RWPE1 (cell line): ENCODE measurements around the gene TMSB4X.
"Not testable (repeated sequence)": the region's sequence is repeated elsewhere in the genome, so short reads cannot be mapped to it uniquely, and the experiment has no call there.

ENCODE experiments used
- CTCF ChIA-PET: fragments of 350-600 bp; sonication (Branson Sonifier 250); formaldehyde crosslinking; extraction: SDS; loops from one replicate; lab custom pipeline; 2021; lab: Yijun Ruan, JAX
- POLR2A ChIA-PET: fragments of 400-600 bp; formaldehyde crosslinking; extraction: SDS; loops from one replicate; lab custom pipeline; 2020; ENCODE audit warnings: antibody characterized with exemption; ENCODE audit not compliant: low non-redundant PET; lab: Yijun Ruan, JAX
- DNase-seq: peaks from one replicate; pipeline ENCODE4 v3.0.0; 2012; ENCODE audit warnings: low spot score
- H3K27ac ChIP-seq: fragments of 450-650 bp; 2 replicates; pipeline ENCODE4 v1.5.1; 2017
- TF ChIP-seq, protein P1 (sequence below): fragments of 450-650 bp; conservative IDR thresholded peaks from 2 replicates; pipeline ENCODE4 v1.5.1; 2017; ENCODE audit warnings: low read depth, mild to moderate bottlenecking

Gene TMSB4X

DNA sequence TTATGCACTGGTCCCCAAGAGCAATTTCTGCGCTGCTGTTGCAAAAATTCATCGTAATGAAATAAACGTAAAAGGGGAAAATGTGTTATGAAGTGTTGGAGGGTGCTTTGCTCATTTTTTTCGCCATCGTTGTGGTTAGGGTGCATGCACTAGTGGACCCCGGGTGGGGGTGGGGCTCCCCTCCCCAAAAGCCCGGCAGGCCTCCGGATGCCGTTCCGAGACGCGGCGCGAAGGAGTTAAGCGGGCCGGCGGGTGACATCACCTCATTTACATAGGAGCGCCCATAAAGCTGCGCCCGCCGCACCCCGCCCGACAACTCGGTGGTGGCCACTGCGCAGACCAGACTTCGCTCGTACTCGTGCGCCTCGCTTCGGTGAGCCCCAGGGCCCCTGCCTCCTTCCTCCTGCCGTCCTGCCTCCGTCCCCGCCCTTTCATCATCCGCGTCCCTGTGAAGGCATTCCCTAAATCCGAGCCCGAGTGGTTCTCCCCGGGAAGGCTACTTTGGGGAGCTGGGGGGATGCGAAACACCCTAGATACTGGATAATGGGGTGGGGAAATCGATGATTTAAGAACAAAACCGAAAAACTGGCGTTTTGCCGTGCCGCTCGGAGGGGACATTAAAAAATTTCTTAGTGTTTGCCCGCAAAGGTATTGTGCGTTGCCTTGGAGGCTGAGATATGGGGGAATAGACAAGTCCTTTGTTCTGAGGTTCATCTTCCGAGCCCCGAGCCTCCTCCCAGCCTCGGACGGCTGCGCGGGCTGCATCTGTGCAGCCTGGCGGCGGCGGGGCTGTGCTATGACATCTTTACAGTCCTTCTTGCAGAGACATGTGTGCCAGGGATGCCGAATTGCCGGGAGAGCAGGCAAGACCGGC is at the start of gene TMSB4X:
TMSB4X (plus strand) TSS at position 315 of the 874 bp plus-strand sequence.
- H3K27ac ChIP-seq: peak within 1 kb of the TSS; percentile 95
- TF ChIP-seq, protein P1, sequence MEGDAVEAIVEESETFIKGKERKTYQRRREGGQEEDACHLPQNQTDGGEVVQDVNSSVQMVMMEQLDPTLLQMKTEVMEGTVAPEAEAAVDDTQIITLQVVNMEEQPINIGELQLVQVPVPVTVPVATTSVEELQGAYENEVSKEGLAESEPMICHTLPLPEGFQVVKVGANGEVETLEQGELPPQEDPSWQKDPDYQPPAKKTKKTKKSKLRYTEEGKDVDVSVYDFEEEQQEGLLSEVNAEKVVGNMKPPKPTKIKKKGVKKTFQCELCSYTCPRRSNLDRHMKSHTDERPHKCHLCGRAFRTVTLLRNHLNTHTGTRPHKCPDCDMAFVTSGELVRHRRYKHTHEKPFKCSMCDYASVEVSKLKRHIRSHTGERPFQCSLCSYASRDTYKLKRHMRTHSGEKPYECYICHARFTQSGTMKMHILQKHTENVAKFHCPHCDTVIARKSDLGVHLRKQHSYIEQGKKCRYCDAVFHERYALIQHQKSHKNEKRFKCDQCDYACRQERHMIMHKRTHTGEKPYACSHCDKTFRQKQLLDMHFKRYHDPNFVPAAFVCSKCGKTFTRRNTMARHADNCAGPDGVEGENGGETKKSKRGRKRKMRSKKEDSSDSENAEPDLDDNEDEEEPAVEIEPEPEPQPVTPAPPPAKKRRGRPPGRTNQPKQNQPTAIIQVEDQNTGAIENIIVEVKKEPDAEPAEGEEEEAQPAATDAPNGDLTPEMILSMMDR: no peak
- CTCF ChIA-PET: interaction anchor here (0.6 kb wide), 1 partner anchor 9 kb away, joined by 4 read pairs; no protein-coding TSS in a partner anchor
- POLR2A ChIA-PET: interaction anchor here (0.6 to 0.7 kb wide), 2 partner anchors 31 to 698 kb away, joined by 3 to 5 read pairs; no protein-coding TSS in a partner anchor
- DNase-seq: peak; percentile 69

DNA sequence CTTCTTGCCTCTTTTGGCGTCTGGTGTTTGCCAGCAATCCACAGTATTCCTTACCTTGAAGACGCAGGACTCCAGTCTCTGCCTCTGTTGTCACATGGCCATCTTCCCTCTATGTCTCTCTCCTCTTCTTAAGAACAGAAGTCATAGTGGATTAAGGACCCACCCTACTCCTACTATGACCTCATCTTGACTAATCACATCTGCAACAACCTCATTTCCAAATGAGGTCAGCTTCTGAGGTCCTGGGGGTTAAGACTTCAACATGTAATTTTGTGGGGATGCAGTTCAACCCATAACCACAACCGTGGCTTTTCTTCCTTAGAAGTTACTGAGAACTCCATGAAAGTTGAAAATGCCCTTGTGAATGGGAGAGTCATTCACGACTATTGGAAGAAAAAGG is 45.2 kb upstream of the TMSB4X start:
- no peak for DNase-seq

DNA sequence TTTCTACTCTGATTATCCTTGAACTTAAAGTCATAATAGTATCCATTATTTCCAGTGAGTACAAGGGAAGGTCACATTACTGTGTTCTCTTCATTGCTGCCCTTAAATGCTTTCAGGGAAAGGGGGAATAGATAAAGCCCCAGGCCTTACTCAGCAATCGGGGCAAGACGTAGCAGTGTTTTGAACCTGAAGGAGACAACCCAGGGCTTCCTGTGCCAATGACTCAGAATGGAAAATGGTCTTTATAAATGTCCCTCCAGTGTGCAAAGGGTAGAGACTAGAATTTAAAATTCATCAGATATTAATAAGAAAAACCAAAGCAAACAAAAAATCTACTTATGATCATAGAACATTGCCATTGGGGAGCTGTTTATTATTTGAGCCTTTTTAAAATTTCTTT is 44.8 kb upstream of the TMSB4X start:
- TF ChIP-seq, protein P1: no peak
- H3K27ac ChIP-seq: no peak overlapping the region
- POLR2A ChIA-PET: no interaction called here
- CTCF ChIA-PET: no interaction called here
- no peak for DNase-seq

More for the DNA sequence above, 45.2 kb upstream of the TMSB4X start:
- H3K27ac ChIP-seq: no peak overlapping the region
- TF ChIP-seq, protein P1: no peak
- ChIA-PET CTCF (no interaction called here), POLR2A (no interaction called here)

DNA sequence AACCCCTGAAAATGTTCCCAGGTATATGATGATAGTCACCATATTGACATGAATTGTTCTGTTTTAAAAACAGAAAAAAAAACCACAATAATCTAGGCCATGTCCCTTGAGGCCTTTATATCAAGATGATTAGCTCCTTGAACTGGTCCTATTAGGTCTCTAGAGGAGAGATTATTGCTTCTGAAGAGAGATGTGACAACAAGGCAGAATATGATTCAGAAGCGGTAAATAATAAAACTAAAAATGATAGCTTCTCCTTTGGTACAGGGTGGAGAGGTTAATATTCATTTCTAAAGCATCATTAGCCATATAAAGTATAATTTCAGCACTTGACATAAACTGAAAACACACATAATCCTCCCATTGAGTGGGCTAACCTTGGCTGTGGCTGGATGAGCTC is 42.7 kb upstream of the TMSB4X start:
- POLR2A ChIA-PET: no interaction called here
- no peak overlapping the region for H3K27ac ChIP-seq
- TF ChIP-seq, protein P1: no peak
- DNase-seq: no peak
- CTCF ChIA-PET: no interaction called here

DNA sequence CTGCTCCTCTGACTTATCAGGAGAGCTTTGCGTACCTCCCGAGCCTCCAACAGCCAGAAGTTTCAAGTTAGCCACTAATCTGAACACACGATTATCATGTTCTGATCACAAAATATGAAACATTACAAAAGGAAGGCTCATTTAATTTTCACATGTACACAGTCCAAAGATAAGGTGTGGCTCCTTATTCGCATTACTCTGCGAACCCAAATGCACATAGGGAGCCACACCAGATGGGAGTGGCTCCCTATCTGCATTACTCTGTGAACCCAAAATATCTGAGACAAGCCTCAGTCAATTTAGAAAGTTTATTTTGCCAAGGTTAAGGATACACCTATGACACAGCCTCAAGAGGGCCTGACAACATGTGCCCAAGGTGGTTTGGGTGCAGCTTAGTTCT is 40.1 kb upstream of the TMSB4X start:
- CTCF ChIA-PET: interaction anchor here (0.6 kb wide), 1 partner anchor 480 kb away, joined by 4 read pairs; no protein-coding TSS in a partner anchor

DNA sequence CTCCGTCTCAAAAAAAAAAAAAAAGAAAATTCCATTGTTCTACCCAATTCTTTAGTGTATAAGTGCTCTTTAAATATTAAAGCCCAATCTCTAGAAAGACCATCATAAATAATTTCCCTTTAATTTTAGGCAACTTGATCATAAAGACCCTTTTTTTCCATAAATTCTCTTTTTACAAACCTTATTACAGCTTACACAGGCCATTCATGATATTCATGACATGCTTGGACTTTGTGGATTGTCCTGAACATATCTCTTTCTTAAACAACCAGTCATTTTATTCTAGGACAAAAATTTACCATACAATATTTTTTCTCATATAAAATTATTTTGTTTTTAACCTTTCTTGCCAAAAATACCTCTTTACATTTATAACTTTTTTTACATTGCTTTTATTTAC is 38.0 kb upstream of the TMSB4X start:
- no peak overlapping the region for H3K27ac ChIP-seq
- TF ChIP-seq, protein P1: no peak
- POLR2A ChIA-PET: no interaction called here
- CTCF ChIA-PET: no interaction called here
- no peak for DNase-seq

More for the DNA sequence above, 40.1 kb upstream of the TMSB4X start:
- DNase-seq: no peak
- TF ChIP-seq, protein P1: no peak
- POLR2A ChIA-PET: no interaction called here
- H3K27ac ChIP-seq: no peak overlapping the region

DNA sequence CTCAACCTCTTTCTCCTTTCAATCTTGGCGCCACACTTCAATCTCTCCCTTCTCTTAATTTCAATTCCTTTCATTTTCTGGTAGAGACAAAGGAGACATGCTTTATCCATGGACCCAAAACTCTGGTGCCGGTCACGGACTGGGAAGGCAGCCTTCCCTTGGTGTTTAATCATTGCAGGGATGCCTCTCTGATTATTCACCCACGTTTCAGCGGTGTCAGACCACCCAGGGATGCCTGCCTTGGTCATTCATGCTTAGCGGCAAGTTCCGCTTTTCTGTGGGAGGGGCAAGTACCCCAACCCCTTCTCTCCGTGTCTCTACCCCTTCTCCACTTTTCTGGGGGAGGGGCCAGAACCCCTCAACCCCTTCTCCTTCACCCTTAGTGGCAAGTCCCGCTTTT is 34.4 kb upstream of the TMSB4X start:
- CTCF ChIA-PET, POLR2A ChIA-PET: not testable (repeated sequence)

DNA sequence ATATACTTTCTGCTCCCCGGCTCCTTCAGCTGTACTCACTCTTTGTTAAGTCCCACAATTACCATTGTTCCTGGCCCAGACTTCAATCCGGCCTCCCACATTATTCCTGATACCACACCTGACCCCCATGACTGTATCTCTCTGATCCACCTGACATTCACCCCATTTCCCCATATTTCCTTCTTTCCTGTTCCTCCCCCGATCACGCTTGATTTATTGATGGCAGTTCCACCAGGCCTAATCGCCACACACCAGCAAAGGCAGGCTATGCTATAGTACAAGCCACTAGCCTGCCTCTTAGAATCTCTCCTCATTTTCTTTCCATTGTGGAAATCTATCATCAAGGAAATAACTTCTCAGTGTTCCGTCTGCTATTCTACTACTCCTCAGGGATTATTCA is 31.3 kb upstream of the TMSB4X start:
- DNase-seq, POLR2A ChIA-PET, H3K27ac ChIP-seq, CTCF ChIA-PET: not testable (repeated sequence)

More for the DNA sequence above, 34.4 kb upstream of the TMSB4X start:
- not testable (repeated sequence) for H3K27ac ChIP-seq, DNase-seq

DNA sequence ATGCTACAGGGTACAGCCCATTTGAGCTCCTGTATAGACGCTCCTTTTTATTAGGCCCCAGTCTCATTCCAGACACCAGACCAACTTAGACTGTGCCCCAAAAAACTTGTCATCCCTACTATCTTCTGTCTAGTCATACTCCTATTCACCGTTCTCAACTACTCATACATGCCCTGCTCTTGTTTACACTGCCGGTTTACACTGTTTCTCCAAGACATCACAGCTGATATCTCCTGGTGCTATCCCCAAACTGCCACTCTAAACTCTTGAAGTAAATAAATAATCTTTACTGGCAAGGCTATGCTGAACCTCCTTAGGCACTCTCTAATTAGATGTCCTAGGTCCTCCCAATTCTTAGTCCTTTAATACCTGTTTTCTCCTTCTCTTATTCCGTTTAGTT is 30.5 kb upstream of the TMSB4X start:
- H3K27ac ChIP-seq, POLR2A ChIA-PET, CTCF ChIA-PET, DNase-seq: not testable (repeated sequence)
